Measurements from ENCODE around the gene CCDC12.
A peak's percentile ranks its signal among the peaks of the same experiment; 100 is the strongest.

CCDC12 gene

DNA sequence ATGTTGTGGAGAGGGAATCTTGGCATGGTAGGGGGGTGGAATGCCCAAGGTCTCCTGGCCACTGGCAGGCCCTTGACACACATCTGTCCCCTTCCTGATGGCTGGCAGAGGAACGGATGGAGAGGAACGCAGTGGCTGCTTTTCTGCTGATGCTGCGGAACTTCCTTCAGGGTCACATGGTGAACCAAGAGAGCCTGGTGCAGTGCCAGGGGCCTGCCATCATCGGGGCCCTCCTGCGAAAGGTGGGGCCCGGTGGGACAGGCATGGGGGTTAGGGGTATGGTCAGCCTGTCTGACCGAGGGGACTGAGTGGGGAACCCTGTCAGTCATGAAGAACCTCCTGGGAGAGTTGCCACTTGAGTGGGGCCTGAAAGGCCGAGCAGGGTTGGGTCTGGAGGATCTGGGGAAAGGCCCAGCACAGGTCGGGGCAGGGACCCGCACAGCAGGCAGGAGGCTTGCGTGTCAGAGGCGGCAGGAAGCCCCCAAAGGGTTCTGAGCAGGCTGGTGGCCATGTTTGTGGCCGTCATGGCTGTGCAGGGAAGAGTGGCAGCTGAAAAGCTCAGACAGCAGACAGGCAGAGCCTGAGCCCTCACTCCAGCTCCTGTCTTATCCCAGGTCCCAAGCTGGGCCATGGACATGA is 21.0 kb upstream of the CCDC12 start:
- peaks cover 14 to 35% of the 10 kb centered on the region in 2 donors for H3K4me1 Mint-ChIP-seq (ENCODE audit: low read depth in 2 of 2)
- H3K27ac Mint-ChIP-seq: peak overlapping the region; percentile 77 to 81

DNA sequence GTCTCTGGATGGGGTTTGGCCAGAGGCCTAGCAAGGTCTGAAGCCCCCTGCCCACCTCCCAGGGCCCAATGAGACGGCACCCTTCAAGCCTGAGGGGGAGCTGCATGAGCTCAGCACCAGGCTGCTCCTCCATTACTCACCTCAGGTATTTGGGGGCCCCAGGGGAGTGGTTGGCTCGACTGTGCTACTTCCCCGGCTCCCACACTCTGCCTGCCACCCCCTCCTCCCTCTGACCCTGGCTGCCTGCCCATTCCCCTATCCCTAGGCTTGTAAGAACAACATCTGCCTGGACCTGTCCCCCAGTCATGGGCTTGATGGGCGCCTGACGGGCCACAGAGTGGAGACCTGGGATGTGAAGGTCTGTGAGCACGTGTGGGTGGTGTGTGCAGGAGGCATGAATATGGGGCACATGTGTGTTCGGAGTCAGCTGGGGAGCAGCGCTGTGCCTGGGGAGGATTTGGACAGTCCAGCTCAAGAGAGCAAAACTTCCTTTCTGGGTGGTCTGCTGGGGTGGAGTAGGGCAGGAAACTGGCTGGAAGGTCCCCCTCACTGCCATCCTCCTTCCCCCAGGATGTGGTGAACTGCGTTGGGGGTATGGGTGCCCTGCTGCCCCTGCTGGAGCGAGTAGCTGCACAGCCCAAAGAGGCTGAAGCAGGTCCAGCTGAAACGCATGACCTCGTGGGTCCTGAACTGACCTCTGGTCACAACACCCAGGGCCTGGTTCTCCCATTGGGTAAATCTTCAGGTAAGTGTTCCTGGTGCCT is 20.3 kb upstream of the CCDC12 start:
- H3K36me3 Mint-ChIP-seq (ENCODE audit: insufficient read depth): peaks cover 46% of the 10 kb centered on the region
- peak overlapping the region; percentile 77 to 81 for H3K27ac Mint-ChIP-seq
- no peaks in the 10 kb centered on the region for H3K27me3 Mint-ChIP-seq
- H3K4me3 Mint-ChIP-seq: peak overlapping the region in 1 of 2 donors; percentile 36
- peaks cover 14 to 35% of the 10 kb centered on the region in 2 donors for H3K4me1 Mint-ChIP-seq (ENCODE audit: low read depth in 2 of 2)
- no peak for DNase-seq
- peak; percentile 37 for ATAC-seq (replicated peaks)
- no peaks in the 10 kb centered on the region for H3K9me3 Mint-ChIP-seq

More for the DNA sequence above, 21.0 kb upstream of the CCDC12 start:
- Mint-ChIP-seq H3K9me3 (no peaks in the 10 kb centered on the region), H3K27me3 (no peaks in the 10 kb centered on the region), H3K36me3 (ENCODE audit: insufficient read depth) (peaks cover 47% of the 10 kb centered on the region), H3K4me3 (peak overlapping the region in 1 of 2 donors; percentile 36)
- no peak for ATAC-seq (replicated peaks)
- no peak for DNase-seq

DNA sequence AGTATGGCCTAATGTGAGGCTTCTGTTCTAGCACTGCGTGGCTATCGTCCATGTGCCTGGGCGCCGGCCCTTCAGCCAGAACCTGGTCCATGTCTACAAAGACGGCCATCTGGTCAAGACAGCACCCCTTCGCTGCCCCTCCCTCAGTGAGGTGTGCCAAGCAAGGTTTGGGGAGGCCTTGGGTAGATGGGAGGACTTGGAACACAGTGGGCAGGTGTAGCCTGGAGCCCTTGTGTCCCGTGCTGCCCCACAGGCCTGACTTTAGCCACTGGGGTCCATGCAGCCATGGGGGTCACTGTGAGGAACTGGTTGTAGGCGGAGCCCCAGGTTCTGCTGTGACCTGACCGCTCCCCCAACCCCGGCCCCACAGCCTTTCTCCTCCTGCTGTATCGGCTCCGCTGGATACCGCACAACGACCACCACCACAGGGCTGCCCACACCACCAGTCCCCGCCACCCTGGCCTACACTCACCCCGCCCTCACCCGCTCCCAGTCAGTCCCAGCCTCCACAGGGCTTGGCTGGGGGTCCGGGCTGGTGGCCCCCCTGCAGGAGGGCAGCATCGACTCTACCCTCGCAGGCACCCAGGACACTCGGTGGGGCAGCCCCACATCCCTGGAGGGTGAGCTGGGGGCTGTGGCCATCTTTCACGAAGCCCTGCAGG is 19.5 kb upstream of the CCDC12 start:
- peak overlapping the region in 1 of 2 donors; percentile 81 for H3K27ac Mint-ChIP-seq
- no peak overlapping the region for H3K4me3 Mint-ChIP-seq
- H3K27me3 Mint-ChIP-seq: no peaks in the 10 kb centered on the region
- peaks cover 41% of the 10 kb centered on the region for H3K36me3 Mint-ChIP-seq (ENCODE audit: insufficient read depth)
- peaks cover 14 to 40% of the 10 kb centered on the region in 2 donors for H3K4me1 Mint-ChIP-seq (ENCODE audit: low read depth in 2 of 2)
- H3K9me3 Mint-ChIP-seq: no peaks in the 10 kb centered on the region
- DNase-seq (no peak), ATAC-seq (replicated peaks) (no peak)

DNA sequence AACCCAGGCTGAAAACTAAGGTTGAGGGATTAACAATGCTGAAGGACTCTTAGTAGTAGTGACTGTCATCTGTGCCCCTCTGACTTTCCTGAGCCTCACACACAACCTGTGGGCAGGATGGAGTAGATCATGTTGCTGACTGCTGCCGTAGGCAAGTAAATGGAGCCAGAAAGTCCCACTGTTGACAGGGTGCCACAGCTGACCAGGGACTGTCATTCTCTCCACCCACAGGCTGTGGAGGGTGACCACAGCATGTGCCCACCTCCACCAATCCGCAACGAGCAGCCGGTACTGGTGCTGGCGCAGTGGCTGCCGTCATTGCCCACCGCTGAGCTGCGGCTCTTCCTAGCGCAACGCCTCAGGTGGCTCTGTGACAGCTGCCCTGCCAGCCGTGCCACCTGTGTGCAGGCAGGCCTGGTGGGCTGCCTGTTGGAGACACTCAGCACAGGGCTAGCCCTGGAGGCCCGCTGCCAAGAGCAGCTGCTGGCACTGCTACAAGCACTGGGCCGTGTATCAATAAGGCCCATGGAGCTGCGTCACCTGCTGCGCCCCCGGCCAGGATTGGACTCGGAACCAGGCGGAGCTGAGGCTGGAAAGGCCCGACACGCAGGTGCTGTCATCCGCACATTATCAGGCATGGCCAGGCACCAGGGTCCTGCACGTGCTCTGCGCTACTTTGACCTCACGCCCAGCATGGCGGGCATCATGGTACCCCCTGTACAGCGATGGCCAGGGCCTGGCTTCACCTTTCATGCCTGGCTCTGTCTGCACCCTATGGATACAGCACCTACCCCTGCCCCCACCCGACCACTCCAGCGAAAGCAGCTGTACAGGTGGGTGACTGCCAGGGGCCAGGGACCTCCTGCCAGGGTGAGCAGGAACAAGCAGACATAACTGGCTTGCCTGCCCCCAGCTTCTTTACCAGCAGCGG is 18.5 kb upstream of the CCDC12 start:
- Mint-ChIP-seq H3K4me3 (no peak overlapping the region), H3K4me1 (ENCODE audit: low read depth in 2 of 2) (peaks cover 21 to 43% of the 10 kb centered on the region in 2 donors), H3K27me3 (no peaks in the 10 kb centered on the region), H3K9me3 (no peaks in the 10 kb centered on the region), H3K36me3 (ENCODE audit: insufficient read depth) (peaks cover 32% of the 10 kb centered on the region), H3K27ac (peak overlapping the region in 1 of 2 donors; percentile 46)
- no peak for DNase-seq
- no peak for ATAC-seq (replicated peaks)

DNA sequence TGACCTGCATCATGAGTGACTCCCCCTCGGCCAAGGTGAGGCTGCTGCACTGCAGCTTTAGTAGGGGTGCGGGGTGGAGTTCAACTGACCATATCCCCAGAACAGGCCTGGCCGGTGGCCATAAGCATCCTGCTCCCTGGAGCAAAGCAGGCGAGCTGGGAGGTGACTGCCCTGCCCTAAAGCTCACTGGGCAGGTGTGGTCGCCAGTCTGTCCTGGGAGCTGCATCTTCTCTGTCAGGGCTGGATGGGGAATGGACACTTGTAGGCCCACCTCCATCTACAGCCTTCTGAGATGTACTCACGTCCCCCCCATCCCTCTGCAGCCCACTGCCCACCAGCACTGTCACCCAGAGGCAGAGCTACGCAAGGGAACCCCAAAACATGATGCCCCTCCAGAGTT is 17.4 kb upstream of the CCDC12 start:
- H3K27me3 Mint-ChIP-seq: no peaks in the 10 kb centered on the region
- no peak for ATAC-seq (replicated peaks)
- peak overlapping the region in 1 of 2 donors; percentile 46 for H3K27ac Mint-ChIP-seq
- DNase-seq: no peak
- H3K4me1 Mint-ChIP-seq (ENCODE audit: low read depth in 2 of 2): peaks cover 32 to 47% of the 10 kb centered on the region in 2 donors
- H3K9me3 Mint-ChIP-seq: no peaks in the 10 kb centered on the region
- H3K4me3 Mint-ChIP-seq: no peak overlapping the region
- H3K36me3 Mint-ChIP-seq (ENCODE audit: insufficient read depth): peaks cover 32% of the 10 kb centered on the region

DNA sequence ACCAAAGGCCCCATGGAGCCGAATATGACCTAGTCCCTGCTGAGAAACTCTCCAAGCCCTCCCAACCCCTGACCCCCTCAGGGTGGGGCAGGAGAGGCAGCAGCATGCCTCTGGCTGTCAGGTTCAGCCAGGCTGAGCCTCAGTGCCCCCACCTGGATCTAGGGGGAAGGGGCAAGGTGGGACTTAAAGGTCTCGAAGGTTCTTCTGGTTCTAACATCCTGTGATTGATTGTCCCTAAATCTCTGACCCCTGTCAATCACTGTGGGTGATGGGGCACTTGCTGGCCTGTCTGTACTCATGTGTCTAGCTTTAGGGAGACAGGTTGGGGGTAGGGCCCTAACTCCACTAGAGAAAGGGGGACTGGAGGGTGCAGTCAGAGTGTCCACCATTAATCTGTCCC is 16.7 kb upstream of the CCDC12 start:
- DNase-seq (no peak), ATAC-seq (replicated peaks) (no peak)
- peaks cover 37 to 53% of the 10 kb centered on the region in 2 donors for H3K4me1 Mint-ChIP-seq (ENCODE audit: low read depth in 2 of 2)
- no peak overlapping the region for H3K4me3 Mint-ChIP-seq
- H3K27me3 Mint-ChIP-seq: no peaks in the 10 kb centered on the region
- peaks cover 27% of the 10 kb centered on the region for H3K36me3 Mint-ChIP-seq (ENCODE audit: insufficient read depth)
- no peaks in the 10 kb centered on the region for H3K9me3 Mint-ChIP-seq
- peak overlapping the region; percentile 46 to 64 for H3K27ac Mint-ChIP-seq

DNA sequence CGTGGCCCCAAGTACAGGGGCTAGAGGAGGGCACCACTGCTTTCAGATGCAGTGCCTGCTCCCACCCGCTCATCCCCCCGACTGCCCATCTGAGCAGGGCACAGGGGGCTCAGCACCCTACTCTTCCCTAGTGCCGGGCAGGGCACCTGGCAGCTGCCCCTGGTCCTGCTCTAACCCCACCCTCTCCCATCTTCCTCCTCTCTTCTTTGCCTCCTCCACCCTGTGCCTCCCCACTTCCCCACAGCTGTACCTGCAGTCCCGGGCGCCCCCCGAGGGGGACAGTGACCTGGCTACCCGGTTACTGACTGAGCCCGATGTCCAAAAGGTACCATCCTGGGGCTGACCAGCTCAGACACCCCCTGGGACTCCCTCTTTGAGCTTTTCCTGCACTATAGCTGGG is 15.7 kb upstream of the CCDC12 start:
- Mint-ChIP-seq H3K27ac (no peak overlapping the region), H3K27me3 (no peaks in the 10 kb centered on the region), H3K9me3 (no peaks in the 10 kb centered on the region), H3K4me3 (no peak overlapping the region), H3K4me1 (ENCODE audit: low read depth in 2 of 2) (peaks cover 41 to 54% of the 10 kb centered on the region in 2 donors), H3K36me3 (ENCODE audit: insufficient read depth) (peaks cover 23% of the 10 kb centered on the region)
- no peak for ATAC-seq (replicated peaks)
- DNase-seq: no peak

DNA sequence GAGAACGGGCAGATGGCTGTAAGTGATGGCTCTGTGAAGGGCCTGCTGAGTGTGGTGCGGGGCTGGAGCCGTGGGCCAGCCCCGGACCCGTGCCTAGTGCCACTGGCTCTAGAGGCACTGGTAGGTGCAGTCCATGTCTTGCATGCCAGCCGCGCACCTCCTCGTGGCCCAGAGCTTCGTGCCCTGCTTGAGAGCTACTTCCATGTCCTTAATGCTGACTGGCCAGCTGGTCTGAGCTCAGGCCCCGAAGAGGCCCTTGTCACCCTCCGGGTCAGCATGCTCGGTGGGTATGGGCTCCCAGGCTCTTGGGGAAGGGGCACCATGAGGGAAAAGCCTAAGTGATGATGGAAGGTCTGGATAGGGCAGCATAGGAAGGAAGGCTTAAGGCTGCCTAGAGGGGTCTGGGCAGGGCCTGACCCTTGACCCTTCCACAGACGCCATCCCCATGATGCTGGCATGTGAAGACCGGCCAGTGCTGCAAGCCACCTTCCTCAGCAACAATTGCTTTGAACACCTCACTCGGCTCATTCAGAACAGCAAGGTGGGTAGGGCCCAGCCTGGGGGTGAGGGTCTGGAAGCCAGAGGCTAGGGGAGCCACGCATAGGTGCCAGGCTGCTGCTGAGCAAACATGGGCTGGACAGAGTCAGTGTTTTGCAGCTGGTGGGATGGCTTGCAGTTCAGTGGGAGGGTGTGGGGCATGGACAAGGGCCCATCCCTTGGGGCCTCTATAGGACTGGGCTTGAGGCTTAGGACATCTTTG is 15.0 kb upstream of the CCDC12 start:
- Mint-ChIP-seq H3K4me1 (ENCODE audit: low read depth in 2 of 2) (peaks cover 41 to 54% of the 10 kb centered on the region in 2 donors), H3K27me3 (no peaks in the 10 kb centered on the region), H3K27ac (peak overlapping the region in 1 of 2 donors; percentile 93), H3K9me3 (no peaks in the 10 kb centered on the region), H3K36me3 (ENCODE audit: insufficient read depth) (peaks cover 23% of the 10 kb centered on the region), H3K4me3 (no peak overlapping the region)
- DNase-seq (no peak), ATAC-seq (replicated peaks) (no peak)

DNA sequence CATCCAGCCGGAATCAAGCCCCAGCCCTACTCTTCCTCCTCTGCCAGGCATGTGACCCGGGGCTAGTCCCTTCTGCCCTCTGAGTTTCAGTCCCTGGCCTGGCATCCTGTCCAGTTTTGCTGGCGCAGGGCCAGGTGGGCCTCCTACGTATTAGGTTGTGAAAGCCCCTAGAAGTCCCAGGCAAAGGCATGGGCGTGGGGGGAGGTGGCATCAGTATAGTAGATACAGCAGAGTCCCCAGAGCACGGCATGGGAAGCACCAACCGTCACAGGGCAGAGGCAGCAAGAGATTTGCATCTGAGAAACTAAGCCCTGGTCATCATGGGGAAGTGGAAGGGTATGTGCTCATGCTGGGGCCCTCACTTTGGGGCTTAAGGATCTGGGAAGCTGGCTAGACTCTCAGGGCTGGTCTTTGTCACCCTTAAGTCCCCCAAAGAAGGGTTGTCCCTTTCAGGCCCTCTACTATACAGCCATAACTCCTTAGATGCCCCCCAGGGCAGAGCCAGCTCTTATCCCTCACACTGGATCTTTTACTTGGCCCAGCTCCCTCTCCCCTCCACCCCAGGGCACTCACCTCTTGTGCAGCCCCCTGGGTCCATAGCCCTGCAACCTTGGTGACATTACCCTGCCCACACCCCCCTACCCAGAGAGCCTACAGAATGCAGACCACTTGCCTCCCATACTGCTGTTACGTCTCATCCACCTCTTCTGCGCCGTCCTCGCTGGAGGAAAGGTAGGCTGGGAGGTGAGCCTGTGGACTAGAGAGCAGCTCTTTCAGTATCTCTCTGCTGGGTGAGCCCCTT is 14.2 kb upstream of the CCDC12 start:
- no peak for DNase-seq
- ATAC-seq (replicated peaks): no peak
- Mint-ChIP-seq H3K4me3 (peak overlapping the region; percentile 21 to 49), H3K27me3 (no peaks in the 10 kb centered on the region), H3K4me1 (ENCODE audit: low read depth in 2 of 2) (peaks cover 49 to 62% of the 10 kb centered on the region in 2 donors), H3K36me3 (ENCODE audit: insufficient read depth) (peaks cover 18% of the 10 kb centered on the region), H3K9me3 (no peaks in the 10 kb centered on the region), H3K27ac (peak overlapping the region; percentile 69 to 93)

DNA sequence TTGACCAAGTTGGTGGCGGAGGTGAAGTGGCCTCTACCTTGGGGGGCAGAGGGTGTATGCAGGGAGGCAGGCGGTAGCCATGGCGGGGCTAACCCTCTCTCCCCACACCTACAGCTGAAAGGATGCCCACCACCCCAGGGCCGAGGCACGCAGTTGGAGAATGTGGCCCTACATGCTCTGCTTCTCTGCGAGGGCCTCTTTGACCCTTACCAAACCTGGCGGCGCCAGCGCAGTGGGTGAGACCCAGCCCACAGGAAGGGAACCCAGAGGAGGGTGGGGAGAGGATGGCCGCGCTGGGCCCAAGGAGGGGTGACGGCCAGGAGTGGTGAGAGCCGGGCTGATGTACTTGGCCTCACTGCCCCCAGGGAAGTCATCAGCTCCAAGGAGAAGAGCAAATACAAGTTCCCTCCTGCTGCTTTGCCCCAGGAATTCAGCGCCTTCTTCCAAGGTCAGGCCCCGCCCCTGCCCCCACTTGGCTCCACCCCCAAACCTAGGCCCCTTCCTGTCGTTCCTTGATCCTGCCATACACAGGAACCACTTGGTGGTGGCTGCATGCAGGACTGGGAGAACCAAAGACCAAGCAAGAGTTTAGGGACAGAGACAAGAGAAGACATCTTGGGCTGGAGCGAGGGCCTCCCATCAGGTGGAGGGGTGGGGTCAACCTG is 12.7 kb upstream of the CCDC12 start:
- Mint-ChIP-seq H3K9me3 (no peaks in the 10 kb centered on the region), H3K27me3 (no peaks in the 10 kb centered on the region), H3K4me3 (peak overlapping the region; percentile 83 to 85), H3K36me3 (ENCODE audit: insufficient read depth) (peaks cover 24% of the 10 kb centered on the region), H3K4me1 (ENCODE audit: low read depth in 2 of 2) (peaks cover 63 to 71% of the 10 kb centered on the region in 2 donors), H3K27ac (peak overlapping the region; percentile 70 to 93)
- ATAC-seq (replicated peaks) (no peak), DNase-seq (no peak)

DNA sequence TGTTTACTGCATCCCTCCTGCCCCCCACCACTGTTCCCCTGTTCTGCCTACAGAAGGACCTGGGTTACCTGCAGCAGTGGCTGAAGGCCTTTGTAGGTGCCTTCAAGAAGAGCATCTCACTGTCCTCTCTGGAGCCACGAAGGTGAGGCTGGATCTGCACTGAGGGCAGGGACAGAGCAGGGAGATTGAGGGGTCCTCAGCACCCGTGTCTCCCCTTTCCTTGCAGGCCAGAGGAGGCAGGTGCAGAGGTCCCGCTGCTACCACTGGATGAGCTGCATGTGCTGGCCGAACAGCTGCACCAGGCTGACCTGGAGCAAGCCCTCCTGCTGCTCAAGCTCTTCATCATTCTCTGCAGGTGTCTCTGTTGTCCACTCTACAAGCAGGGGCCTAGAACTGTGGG is 12.1 kb upstream of the CCDC12 start:
- H3K36me3 Mint-ChIP-seq (ENCODE audit: insufficient read depth): peaks cover 25% of the 10 kb centered on the region

More for the DNA sequence above, 12.1 kb upstream of the CCDC12 start:
- H3K27ac Mint-ChIP-seq: peak overlapping the region; percentile 70 to 93
- ATAC-seq (replicated peaks) (no peak), DNase-seq (no peak)
- H3K4me3 Mint-ChIP-seq: peak overlapping the region; percentile 83 to 85
- H3K4me1 Mint-ChIP-seq (ENCODE audit: low read depth in 2 of 2): peaks cover 63 to 71% of the 10 kb centered on the region in 2 donors
- no peaks in the 10 kb centered on the region for H3K9me3 Mint-ChIP-seq
- no peaks in the 10 kb centered on the region for H3K27me3 Mint-ChIP-seq
